ENCODE results near the gene EYA2.

The EYA2 gene

DNA sequence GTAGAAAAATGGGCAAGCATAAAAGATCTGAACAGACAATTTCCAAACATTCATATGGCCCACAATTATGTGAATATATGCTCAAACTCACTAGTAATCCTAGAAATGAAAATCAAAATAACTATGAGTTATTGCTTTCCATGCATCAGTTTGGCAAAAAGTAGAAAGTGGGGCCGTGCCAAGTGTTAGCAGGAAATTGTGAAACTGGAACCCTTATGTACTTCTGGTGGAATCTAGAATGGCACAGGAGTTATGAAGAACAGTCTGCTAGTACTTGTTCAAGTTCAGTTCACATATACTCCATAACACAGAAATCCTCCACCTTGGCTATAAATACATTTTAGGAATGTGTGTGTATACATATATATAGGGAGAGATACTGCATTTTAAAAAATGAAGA is 89.8 kb downstream of the EYA2 start:
- DNase-seq: no peak

DNA sequence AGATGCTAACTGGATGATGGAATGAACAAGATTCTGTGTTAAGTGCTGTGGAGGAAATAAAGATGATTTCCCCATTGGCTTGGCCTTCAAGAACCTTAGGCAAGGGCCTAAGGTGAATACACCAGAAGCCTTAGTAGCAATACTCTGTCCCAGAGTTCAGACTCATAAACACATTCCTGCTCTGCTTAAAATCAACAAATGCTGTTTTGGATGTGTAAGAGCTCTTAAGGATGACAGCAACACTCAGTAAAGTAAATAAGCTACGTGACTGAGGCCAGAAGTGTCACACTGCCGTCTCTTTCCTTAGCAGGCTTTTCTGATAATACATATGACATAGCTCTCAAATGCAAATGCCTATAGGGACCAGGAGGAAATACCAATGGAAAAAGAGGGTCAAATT is 90.6 kb downstream of the EYA2 start:
- DNase-seq: no peak

DNA sequence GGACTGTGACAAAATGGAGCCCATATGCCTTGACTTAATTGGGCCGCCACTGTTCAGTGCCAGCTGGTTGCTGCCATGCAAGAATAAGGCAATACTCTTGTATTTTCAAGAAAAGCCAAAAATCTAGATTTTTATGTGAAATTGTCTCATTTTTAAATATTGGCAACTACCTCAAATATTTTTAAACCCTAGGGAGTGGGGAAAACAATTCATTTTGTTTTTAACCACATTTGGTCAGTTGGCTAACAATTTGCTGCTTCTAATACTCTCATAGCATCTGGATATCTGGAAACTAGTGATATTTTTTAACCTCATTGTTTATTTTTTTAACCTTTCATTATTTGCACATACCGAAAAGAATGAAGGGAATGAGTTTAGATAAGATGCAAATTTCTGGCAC is 91.0 kb downstream of the EYA2 start:
- no peak for DNase-seq

DNA sequence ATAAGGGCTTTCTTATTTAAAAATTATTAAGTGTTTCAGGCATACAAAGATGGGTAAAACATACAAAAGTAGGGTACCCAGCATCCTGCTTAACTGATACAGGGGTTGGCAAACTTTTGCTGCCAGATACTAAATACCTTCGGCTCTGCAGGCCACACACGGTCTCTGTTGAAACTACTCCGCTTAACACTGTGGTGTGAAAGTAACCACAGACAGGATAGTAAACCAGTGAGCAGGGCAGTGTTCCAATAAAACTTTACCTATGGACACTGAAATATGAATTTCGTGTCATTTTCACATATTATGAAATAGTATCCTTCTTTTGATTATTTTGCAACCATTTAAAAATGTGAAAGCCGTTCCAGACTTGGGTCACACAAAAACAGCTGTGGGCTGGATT is 92.4 kb downstream of the EYA2 start:
- DNase-seq: no peak

DNA sequence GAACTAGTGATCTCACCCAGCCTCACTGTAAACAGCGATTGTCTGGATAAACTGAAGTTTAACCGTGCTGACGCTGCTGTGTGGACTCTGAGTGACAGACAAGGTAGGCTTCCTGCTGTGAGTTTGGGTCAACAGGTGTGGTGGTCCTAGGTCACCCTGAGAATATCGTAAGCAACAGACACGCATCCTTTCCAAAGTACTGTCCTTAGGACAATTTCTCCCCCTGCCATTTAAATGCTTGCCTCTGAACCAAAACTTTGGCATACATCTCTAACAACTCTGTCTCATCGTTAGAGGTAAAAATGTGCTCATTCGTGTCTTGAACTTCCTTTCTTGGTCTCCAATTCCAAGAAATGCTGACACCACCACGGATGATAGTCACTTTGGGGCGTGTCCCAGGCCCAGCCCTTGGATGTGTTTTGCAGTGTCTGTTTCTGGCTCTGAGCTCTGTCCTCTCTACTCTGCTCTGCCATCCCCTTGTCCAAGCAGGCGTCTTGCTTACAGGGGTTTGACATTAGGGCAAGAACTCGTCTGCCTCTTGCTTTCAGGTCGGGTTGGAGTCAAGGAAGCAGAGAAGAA is 95.5 kb downstream of the EYA2 start:
- peak in 1 of 2 donors; percentile 21 for DNase-seq

DNA sequence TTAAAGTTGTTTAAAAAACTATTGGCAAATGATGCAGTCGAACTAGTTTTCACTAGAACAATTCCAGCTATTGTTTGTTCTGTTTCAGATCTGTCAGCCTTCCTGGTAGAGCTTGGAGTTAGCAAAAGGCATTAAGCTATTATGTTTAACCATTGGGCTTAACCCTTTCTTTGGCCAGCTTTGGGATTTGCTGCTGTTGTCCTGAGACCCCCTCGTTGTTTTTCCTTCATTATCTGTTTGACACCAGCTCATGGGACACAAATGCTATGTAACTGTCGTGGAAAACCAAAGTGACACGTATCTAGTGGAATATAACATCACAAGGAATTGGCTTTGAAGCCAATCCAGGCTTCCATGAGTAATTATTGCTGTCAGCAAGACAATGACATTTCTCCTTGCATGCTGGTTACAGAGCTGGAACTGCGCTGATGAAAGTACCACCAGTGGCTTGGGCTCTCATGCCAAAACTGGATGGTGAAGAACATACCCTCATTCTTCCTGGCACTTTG is 96.0 kb downstream of the EYA2 start:
- DNase-seq: no peak

DNA sequence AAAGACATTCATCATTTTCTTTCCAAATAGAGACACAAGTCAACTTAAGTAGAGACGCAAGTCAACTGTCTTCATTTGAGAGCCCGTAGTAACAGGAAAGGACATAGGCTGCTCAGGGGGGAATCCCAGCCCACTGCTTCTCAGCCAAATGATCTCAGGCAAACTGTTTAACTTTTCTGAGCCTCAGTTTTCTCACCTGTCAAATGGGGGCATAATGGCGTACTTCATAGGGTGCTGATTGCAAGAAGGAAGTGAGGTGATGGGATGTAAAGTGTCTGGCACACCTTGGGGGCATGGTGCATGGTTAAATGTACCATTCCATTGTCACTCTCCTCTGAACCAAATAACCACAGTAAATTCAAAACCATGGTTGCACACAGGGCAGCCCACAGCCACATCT is 96.5 kb downstream of the EYA2 start:
- no peak for DNase-seq

DNA sequence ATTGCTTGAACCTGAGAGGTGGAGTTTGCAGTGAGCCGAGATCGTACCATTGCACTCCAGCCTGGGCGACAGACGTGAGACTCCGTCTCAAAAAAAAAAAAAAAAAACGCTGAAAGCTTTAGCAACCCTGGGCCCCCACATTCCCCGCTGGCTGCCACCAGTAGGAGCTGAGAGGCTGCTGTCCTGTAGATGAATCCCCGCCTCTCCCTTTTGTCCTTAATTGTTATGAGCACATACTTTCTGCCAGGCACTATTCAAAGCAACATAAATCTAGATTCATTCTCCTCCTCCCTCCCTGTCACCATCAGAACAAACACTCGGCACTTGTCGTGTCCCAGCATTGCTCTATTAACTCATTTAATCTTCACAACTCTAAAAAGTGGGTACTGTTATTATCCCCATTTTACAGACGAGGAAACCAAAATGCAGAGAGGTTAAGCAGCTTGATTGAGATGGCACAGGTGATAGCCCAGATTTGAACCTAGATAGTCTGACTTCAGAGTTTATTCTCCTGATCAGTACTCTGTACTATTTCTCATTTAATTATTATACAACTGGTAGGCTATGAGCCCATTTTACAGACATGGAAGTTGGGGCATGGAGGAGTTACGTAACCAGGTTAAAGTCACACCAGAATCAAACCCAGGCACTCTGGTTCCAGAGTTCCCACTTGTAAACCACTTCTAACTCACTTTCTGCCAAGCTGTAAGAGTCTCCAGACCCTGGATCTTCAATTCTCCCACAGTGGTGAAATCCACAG is 97.4 kb downstream of the EYA2 start:
- DNase-seq: no peak

DNA sequence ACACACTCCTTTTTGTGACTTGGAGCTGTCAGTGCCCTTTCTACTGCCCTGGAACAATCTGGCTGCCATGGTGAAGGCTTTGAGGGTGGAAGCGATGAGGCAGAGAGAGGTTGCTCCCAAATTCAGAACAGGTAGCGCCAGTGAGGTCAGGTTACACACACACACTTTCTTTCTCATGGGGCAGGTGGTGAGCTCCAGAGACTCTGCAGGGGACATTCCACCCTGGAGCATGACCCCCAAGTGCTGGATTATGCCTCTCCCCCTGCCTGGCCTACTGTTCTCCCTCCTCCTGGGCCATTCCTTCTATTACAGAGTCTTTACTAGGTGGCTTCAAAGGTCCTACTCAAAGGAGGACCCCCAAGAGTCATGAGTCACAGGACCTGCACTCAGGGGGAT is 98.0 kb downstream of the EYA2 start:
- DNase-seq: no peak

DNA sequence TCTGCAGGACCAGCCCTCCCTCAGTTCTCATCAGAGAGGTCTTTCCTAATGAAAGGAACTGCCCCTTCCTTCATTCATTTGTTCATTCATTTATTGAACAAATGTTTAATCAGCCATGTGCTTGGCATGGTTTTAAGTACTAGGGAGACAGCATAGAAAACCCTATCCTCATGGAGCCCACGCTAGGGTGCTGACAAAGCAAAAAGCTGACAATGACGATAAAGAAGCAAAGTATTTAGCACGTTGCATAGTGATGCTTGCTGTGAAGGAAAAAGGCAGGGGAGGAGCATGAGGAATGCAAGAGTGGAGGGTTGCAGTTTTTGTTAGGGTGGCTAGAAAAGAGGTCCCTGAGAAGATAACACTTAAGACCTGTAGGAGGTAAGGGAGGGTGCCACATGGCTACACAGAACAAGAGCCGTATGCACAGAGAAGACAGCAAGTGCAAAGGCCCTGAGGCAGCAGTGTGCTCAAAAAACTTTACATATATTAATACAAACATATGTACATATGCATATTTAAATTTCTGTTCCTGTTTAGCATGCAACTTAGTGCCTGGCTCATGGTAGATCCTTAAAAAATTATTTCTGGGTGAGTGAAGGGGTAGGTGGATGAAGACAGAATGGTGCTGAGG is 98.9 kb downstream of the EYA2 start:
- no peak for DNase-seq

DNA sequence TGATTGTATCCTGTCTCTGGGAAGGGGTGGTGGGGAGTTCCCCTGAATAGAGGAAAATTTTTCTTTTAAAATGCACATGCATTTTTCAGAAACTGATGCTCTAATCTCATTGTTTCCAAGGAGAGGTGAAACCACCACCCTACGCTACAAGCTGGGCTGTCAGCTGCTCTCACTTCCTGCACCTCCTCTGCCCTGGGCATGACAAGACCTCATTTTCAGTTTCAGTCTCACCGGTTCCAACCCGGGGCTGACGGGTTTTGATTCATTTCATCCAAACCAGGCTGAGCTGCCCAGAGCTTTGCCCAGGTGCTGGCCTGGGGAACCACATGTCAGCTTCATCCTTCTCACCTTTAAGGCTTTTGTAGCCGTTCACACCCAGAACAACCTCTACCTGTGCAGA is 99.7 kb downstream of the EYA2 start:
- peak; percentile 48 to 50 for DNase-seq

DNA sequence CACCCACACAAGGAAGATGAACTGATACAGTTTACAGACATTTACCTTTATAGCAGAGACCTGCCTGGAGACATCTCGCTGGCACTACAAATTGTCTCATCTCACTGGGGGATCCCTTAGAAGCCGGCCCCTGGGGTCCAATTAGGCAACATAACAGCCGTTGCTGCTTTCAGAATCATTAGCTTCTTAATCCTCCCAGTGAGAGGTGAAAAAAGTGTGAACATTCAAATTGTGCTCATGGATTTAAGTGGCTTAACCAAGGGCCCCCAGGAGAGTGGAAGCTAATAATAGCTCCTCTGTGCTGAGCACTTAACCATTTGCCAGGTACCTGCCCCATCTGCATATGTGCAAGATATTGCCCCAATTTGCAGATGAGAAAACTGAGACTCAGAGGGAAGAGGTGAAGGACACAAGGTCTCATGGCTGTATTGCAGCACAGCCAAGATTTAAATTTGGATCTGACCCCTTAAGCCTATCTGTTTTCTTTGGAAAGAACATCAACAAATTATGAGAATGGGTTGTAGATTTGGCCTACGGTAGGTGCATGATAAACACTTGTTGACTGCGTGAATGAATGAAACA is 101.0 kb downstream of the EYA2 start:
- DNase-seq: no peak

DNA sequence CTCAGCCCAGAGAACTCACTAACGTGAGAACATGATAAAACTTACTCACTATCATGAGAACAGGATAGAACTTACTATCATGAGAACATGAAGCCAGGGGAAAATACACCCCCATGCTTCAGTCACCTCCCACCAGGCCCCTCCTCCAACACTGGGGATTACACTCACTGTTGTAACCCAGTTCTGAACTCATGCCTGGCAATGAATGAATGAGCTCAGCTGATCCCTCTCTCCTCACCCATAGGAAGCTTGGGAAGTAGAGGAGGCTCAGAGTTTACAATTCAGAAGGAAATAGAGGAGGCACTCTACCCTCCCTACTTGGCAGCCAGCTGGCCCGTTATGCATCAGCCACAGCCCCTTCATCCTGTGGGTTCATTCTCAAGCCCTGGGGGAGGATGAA is 102.5 kb downstream of the EYA2 start:
- no peak for DNase-seq

DNA sequence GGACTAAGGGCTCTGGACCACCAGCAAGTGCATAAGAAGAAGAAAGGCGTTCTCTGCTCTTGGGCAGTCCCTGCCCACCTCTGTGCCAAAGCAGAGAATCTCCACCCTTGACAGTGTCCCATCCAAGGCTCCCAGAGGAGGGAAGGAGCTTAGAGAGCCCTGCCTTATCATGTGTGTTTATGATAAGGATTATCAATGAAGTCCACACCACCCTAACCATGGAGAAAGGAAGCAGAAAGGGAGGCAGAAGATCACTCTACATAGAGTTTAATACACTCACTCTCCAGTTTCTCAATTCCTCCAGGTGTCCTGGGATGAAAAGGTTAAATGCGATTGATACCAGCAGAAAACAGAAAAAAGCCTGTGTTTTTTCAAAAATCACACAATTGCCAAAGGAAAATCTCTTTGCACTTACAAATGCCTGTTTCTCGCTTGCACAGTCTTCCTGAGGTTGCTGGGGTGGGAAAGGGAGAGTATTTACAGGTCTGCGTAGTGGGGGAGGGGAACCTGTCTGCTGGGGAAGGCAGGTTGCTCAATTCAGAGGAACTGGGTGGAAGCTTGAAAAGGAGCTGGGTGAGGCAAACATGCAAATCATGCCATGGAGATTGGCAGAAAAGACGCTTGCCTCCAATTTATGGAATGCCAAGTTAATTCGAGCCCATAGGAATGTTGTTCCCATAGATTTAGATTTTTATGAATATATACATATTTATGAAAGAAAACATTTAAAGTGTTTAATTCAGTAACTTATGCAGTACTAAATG is 104.0 kb downstream of the EYA2 start:
- DNase-seq: no peak

DNA sequence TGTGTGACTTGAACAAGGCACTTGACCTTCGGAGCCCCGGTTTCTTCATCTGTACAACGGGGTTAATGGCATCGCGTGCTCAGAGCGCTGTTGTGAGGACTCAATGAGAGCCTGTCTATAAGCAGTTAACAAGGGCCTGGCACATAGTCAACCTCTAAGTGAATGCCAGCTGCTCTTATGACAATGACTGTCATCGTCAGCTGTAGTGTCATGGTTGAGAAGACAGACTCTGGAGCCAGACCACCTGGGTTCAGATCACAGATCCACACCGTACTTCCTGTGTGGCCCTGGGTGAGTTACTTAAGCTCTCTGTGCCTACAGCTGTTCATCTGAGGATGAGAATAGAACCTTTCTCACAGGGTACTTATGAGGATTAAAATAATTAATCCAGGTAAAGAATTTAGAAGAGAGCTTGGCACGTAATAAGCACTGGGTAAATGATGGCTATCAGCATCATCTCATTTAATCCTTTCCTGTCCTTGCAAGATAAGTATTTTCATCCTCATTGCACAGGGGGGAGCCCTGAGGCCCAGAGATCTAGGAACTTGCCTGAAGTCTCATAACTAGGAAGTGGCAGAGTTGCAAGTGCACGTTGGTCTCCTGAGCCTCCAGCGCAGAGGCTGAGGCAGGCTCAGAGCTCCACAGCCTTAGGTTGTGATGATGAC is 105.3 kb downstream of the EYA2 start:
- no peak for DNase-seq

DNA sequence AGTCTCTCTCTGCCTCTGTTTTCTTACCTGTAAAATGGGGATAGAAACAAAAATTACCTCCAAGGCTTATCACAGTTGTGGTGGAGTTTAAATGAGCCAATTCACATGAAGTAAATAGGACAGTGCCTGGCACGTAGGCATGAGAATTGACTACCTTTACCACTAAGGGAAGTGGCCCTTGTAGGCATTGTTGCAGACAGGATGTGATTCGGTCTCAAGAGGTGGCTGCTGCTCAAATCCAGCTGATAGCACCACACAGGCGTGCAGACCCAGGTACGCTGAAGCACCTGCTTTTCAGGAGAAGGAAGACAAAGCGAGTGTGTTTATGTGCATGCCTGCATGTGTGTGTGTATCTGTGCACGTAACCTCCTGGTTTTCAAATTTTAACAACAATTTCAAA is 108.6 kb downstream of the EYA2 start:
- no peak for DNase-seq

DNA sequence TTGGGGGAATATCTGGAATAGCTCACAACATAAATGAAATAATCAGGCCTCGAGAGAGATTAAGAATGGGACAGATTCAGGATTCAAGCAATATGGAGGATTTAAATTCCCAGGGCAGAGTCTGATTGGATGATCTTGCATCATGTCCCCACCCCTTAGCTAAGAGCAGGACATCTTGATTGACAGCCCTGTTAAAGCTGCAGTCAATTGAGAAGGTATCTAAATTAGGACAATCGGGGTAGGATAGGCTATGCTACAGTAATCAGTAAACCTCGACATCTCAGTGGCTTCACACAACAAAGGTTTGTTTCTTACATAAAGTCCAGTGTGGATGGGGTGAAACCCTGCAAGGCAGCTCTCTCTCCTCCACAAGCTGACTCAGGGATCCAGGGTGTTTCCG is 109.5 kb downstream of the EYA2 start:
- DNase-seq: no peak

DNA sequence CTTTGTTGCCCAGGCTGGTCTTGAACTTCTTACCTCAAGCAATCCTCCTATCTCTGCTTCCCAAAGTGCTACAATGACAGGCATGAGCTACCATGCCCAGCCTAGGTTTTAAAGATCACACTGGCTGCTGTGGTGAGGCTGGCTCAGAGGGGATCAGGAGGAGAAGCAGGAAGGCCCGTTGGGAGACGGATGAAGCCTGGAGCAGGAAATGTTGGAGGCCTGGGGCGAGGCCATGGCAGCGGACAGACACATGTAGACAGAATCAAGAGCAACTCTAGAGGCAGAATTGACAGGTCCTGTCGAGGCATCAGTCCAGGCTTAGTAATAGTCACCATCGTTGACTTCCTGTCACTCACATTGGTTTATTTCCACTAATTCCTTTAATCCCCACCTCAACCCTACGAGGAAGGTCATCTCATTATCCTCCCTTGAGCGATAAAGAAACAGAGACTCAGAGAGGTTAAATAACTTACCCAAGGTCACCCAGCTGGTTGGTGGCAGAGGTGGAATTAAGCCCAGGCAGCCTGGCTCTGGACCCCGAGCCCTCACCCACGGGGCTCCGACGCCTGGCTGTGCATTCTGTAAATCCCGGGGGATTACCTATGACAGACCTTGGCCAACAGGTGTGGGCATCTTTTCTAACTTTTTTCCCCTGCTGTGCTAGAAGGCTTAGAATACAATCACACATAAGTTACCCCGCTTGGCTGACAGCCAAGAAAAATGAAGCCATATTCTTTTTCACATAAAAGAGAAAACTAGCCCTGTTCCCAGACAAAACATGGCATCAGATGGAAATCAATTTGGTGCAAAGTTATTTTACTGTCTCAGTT is 113.4 kb downstream of the EYA2 start:
- DNase-seq: no peak

DNA sequence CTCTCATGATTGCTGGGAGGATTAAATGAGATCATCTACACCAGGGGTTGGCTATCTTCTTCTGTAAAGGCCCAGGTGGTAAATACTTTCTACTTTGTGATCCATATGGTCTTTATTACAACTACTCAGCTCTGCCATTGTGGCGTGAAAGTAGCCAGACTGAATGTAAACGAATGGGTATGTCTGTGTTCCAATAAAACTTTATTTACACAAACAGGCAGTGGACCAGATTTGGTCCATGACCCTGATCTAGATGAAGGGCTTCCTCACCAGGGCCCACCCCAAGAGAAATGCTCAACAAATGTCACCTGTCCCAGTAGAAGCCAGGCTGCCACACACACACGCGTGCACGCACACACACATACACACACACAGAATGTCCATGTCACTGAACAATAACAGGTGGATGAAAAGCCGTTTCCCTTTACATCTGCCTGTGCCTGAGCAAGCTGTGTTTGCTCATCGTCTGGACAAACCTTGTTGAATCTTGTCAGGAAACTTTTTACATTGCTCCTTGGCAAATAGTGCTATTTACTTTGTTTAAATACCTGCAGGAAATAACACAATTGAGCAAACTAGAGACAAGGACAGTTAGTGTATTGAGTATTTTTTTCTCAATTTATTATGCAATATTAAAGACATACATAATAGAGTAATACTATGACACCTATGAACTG is 114.3 kb downstream of the EYA2 start:
- DNase-seq: no peak

DNA sequence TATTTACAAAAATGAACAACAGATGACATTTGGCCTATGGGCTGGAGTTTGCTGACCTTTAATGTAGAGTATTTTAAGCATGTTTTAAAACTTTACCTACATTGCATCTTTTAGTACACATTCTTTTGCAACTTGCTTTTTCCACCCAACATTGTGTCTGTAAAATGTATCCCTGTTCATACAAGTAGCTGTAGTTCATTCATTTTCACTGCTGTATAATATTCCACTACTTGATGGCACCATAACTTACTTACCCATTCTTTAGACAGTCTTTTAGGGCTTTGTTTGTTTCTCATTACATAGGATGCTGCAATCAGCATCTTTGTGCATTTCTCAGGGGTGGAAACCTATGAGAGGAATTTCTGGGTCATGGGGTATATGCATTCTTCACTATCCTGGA is 115.1 kb downstream of the EYA2 start:
- no peak for DNase-seq

DNA sequence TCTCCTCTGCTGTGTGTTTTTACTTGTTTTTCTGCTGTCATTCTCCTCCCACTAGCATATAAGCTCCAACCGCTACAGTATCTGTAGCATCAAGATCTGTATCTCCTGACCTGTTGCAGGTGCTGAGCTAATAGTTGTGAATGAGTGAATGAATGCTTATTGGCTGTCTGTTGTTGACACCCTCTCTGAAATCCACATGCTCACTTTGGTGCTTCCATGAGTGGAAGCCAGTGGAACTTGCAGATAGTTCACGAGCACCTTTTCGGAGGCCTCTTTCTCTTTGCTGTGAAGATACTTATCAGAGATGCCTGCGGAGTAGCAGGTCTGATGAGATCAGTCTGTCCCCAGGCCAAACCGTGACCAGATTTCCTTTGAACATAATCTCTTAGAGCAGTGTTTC is 117.3 kb downstream of the EYA2 start:
- no peak for DNase-seq

Measured in stimulated activated CD4-positive, alpha-beta T cell treated with anti-CD3 and anti-CD28 coated beads, Interleukin-2, amount 100 ng/mL, for 48 hours (primary cell).